RWPE2 (cell line): ENCODE measurements around the gene DICER1.

Experiments used
- ATAC-seq: fragments of 200-7000 bp; cut with Tn5 transposase; 3 replicates; pipeline ENCODE4 v1.9.1; 2021; ENCODE audit warnings: low read depth
- DNase-seq: peaks from one replicate; pipeline ENCODE4 v3.0.0-alpha.2; 2020; ENCODE audit warnings: low spot score
- H3K27ac ChIP-seq: fragments of 450-650 bp; 2 replicates; pipeline ENCODE4 v1.5.1; 2017; ENCODE audit warnings: mild to moderate bottlenecking; ENCODE audit not compliant: poor library complexity, severe bottlenecking
- H3K27me3 ChIP-seq: fragments of 250-450 bp; sonication (Bioruptor Pico); 2 replicates; pipeline ENCODE4 v1.5.1; 2021; ENCODE audit warnings: mild to moderate bottlenecking, moderate library complexity; ENCODE audit not compliant: insufficient read depth, poor library complexity, severe bottlenecking
- H3K36me3 ChIP-seq: fragments of 250-450 bp; sonication (Bioruptor Pico); 2 replicates; pipeline ENCODE4 v1.5.1; 2020; ENCODE audit warnings: low read depth, mild to moderate bottlenecking, moderate library complexity
- H3K4me1 ChIP-seq: fragments of 250-450 bp; sonication (Bioruptor Pico); 2 replicates; pipeline ENCODE4 v1.5.1; 2021; ENCODE audit warnings: mild to moderate bottlenecking, moderate library complexity; ENCODE audit not compliant: insufficient read depth, poor library complexity, severe bottlenecking
- H3K4me3 ChIP-seq: fragments of 250-450 bp; sonication (Bioruptor Pico); 2 replicates; pipeline ENCODE4 v1.5.1; 2021; ENCODE audit warnings: mild to moderate bottlenecking, moderate library complexity; ENCODE audit not compliant: severe bottlenecking
- H3K9me3 ChIP-seq: fragments of 250-450 bp; sonication (Bioruptor Pico); 2 replicates; pipeline ENCODE4 v1.5.1; 2021; ENCODE audit warnings: mild to moderate bottlenecking, moderate library complexity; ENCODE audit not compliant: severe bottlenecking
- TF ChIP-seq, protein P1 (sequence below): fragments of 450-650 bp; IDR thresholded peaks from one replicate; pipeline ENCODE4 v1.5.1; 2017; ENCODE audit warnings: mild to moderate bottlenecking, moderate library complexity; ENCODE audit not compliant: poor library complexity, severe bottlenecking

The DICER1 gene

DNA sequence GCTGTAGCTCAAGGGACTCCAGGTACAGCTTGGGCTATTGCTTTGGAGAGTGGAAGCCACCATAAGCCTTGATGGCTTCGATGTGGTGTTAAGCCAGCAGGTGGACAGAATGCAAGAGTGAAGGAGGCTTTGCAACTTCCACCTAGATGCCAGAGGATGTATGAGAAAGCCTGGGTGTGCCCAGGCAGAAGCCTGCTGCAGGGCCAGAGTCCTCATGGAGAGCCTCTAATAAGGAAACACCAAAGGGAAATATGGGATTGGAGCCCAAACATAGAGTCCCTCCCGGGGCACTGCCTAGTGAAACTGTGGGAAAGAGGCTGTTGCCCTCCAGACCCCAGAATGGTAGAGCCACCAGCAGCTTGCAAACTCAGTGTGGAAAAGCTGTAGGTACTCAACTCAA, 9.8 kb upstream of the DICER1 start:
- no peak for DNase-seq
- H3K4me3 ChIP-seq: no peak overlapping the region
- no peaks in the 10 kb centered on the region for H3K4me1 ChIP-seq
- no peak for ATAC-seq
- TF ChIP-seq, protein P1, sequence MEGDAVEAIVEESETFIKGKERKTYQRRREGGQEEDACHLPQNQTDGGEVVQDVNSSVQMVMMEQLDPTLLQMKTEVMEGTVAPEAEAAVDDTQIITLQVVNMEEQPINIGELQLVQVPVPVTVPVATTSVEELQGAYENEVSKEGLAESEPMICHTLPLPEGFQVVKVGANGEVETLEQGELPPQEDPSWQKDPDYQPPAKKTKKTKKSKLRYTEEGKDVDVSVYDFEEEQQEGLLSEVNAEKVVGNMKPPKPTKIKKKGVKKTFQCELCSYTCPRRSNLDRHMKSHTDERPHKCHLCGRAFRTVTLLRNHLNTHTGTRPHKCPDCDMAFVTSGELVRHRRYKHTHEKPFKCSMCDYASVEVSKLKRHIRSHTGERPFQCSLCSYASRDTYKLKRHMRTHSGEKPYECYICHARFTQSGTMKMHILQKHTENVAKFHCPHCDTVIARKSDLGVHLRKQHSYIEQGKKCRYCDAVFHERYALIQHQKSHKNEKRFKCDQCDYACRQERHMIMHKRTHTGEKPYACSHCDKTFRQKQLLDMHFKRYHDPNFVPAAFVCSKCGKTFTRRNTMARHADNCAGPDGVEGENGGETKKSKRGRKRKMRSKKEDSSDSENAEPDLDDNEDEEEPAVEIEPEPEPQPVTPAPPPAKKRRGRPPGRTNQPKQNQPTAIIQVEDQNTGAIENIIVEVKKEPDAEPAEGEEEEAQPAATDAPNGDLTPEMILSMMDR: no peak
- H3K27ac ChIP-seq: no peak overlapping the region
- H3K36me3 ChIP-seq: no peaks in the 10 kb centered on the region
- no peaks in the 10 kb centered on the region for H3K9me3 ChIP-seq
- no peaks in the 10 kb centered on the region for H3K27me3 ChIP-seq

DNA sequence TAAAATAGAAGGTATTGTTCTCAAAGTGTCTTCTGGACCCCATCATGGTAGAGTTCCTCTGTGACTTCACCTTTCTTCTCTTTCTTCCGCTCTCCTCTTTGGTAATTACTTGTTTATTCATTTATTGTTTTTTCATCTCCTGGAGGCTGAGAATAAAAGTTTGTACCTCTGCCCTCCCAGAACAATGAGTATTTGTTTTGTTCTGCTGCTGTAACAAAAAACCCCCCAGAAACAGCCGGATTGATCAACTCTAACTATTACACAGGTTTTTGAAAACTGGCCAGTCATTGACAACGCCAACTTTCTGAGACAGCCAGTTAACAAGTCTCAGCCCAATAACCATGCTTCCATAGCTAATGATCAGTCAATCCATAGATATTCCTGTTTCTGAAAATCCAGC, 8.2 kb upstream of the DICER1 start:
- H3K4me1 ChIP-seq: no peaks in the 10 kb centered on the region
- DNase-seq (no peak), ATAC-seq (no peak)
- no peaks in the 10 kb centered on the region for H3K9me3 ChIP-seq
- H3K36me3 ChIP-seq: no peaks in the 10 kb centered on the region
- H3K27ac ChIP-seq: no peak overlapping the region
- TF ChIP-seq, protein P1: no peak
- no peak overlapping the region for H3K4me3 ChIP-seq
- no peaks in the 10 kb centered on the region for H3K27me3 ChIP-seq

DNA sequence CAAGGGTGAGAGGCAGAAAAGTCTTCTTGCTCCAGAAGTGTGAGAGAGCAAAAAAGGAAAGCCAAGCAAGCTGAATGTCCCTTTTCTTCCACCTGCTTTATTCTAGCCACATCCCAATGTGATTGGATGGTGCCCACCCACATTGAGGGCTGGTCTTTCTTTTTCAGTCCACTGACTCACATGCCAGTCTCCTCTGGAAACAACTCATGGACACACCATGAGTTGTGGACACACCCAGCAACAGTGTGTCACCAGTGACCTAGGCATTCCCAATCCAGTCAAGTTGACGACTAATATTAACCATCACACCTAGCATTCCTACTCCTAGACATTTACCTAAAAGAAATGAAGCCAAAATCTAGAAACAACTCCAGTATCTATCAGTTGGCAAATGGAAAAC, 7.2 kb upstream of the DICER1 start:
- Histone ChIP-seq H3K9me3 (no peaks in the 10 kb centered on the region), H3K27ac (no peak overlapping the region), H3K4me1 (no peaks in the 10 kb centered on the region), H3K36me3 (no peaks in the 10 kb centered on the region), H3K4me3 (no peak overlapping the region), H3K27me3 (no peaks in the 10 kb centered on the region)
- DNase-seq (no peak), ATAC-seq (no peak)
- TF ChIP-seq, protein P1: no peak

DNA sequence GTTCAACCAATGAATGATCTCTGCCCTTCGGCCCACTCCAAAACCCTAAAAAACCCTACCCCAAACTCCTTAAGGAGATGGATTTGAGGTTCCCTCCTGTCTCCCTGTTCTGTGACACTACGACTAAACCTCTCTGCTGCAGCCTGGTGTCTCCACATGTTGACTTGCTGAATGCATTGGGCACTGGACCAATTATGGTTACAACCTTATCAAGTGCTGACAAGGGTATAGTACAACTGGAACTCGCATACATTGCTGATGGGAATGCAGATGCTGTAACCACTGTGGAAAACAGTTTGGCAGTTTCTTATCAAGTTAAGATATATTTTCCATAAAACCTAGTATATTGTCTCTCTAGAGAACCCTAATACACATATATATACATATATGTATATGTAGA, 6.3 kb upstream of the DICER1 start:
- Histone ChIP-seq H3K36me3 (no peaks in the 10 kb centered on the region), H3K4me3 (no peak overlapping the region), H3K27ac (no peak overlapping the region), H3K27me3 (no peaks in the 10 kb centered on the region), H3K4me1 (no peaks in the 10 kb centered on the region), H3K9me3 (no peaks in the 10 kb centered on the region)
- TF ChIP-seq, protein P1: no peak
- ATAC-seq (no peak), DNase-seq (no peak)

DNA sequence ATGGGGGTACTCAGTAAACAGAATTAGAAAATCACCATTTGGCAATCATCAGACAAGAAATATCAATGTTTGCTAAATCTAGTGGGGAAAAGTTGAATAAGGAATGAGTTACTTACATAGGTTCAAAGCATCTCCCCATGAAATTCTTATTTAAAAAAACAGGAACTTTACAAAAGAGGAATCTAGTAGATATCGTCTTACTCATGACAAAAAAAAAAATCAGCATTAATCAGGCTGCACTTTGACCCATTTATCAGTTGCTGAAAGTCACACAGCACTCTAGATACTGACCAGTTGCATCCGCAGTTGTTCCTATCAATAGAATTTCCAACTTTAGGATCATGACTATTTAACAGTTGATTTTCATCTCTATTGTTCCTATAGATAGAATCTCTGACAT, 5.8 kb upstream of the DICER1 start:
- no peaks in the 10 kb centered on the region for H3K27me3 ChIP-seq
- no peaks in the 10 kb centered on the region for H3K36me3 ChIP-seq
- H3K27ac ChIP-seq: no peak overlapping the region
- no peak overlapping the region for H3K4me3 ChIP-seq
- ATAC-seq (no peak), DNase-seq (no peak)
- TF ChIP-seq, protein P1: no peak
- H3K4me1 ChIP-seq: peaks cover 3% of the 10 kb centered on the region
- H3K9me3 ChIP-seq: no peaks in the 10 kb centered on the region
